Esophagus squamous epithelium (tissue), 5 donors: Measurements from ENCODE around the gene FAM3B. TPM values are rescaled to one million over a fixed set of nuclear protein-coding genes. Genes with fewer than 3 reads are reported as not detected.

Source experiments
- DNase-seq: peaks from one replicate; lab custom pipeline; 2025; lab: John Stamatoyannopoulos, UW
- H3K27ac ChIP-seq, 4 donors: fragments of 200-600 bp; sonication (generic); one replicate each; pipeline ENCODE4 v1.5.1; 2016 to 2019; ENCODE audit warnings: mild to moderate bottlenecking in 1 of 4
- H3K27me3 ChIP-seq, 4 donors: fragments of 200-600 bp; sonication (generic); 1 replicate in 3 of 4; 2 replicates in 1 of 4; pipeline versions ENCODE4 v1.5.1 to v1.6.0; 2017 to 2021; ENCODE audit warnings: antibody characterized with exemption in 1 of 4
- H3K36me3 ChIP-seq, 3 donors: fragments of 200-600 bp; sonication (generic); one replicate each; pipeline ENCODE4 v1.5.1; 2016 to 2019
- H3K4me1 ChIP-seq, 3 donors: fragments of 200-600 bp; sonication (generic); one replicate each; pipeline ENCODE4 v1.5.1; 2017 to 2019
- H3K4me3 ChIP-seq, 4 donors: fragments of 200-600 bp; sonication (generic); 1 replicate in 3 of 4; 2 replicates in 1 of 4; pipeline ENCODE4 v1.5.1; 2016 to 2019; ENCODE audit warnings: mild to moderate bottlenecking in 2 of 4, moderate library complexity in 1 of 4
- H3K9me3 ChIP-seq, 3 donors: fragments of 200-600 bp; sonication (generic); one replicate each; pipeline ENCODE4 v1.5.1; 2016 to 2019
- POLR2A ChIP-seq, 4 donors: fragments of 450-650 bp; IDR thresholded peaks; one replicate each; pipeline ENCODE4 v1.6.1; 2017; ENCODE audit warnings: antibody characterized with exemption in 4 of 4, mild to moderate bottlenecking in 4 of 4, moderate library complexity in 3 of 4
- WGBS, 2 donors: methylation state at CpG; one replicate each; pipeline ENCODE4 v1.1.5; 2018; 5-methylcytosine and 5-hydroxymethylcytosine counted together
- intact Hi-C: fragments of 100-400 bp; cut with DNase I; formaldehyde crosslinking; loops from one replicate; pipeline ENCODE4 v1.15.0; 2022
- total RNA-seq, 4 donors: library from RNA; depleted of rRNA; stranded (reverse); fragments of >200 nt; gene quantifications; one replicate each; pipeline ENCODE4 v1.1.0, GENCODE V29; 2016
- TF ChIP-seq, protein P1 (sequence below), 6 experiments: fragments of 450-650 bp in 4 of 6; fragments of 200-600 bp in 2 of 6; sonication (generic) in 2 of 6; IDR thresholded peaks; one replicate each; pipeline ENCODE4 v1.5.1; 2016 to 2019; ENCODE audit warnings: antibody characterized with exemption in 6 of 6, mild to moderate bottlenecking in 4 of 6, moderate library complexity in 4 of 6
- donor health status: DM: yes; HTN: yes; CAD: no.

The FAM3B gene
- total RNA-seq, 4 donors from 2014 or later = 14.8 to 83.8 (median 38.6) TPM

- Histone ChIP-seq H3K27ac (no peak overlapping the region), H3K4me3 (no peak overlapping the region)
Observed at GRCh38 chr21:41387042-41387819, 70.6 kb downstream of the FAM3B start.

DNA sequence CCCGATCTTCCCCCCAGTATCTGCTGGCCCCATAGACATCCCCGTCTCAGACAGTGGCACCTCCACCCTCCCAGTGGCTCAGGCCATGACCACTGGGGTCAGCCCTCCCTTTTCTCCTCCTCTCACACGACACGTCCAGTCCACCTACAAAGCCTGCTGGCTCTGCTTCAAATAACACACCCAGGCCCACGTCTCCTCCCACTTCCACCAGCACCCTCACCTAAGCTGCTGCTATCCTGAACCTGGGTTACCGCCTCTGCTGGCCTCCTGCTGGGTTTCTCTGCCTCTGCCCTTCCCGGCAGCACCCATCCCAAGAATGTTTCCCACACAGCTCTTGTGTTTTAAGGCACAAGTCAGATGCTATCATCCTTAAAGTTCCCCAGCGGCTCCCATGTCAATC lies 71.2 kb downstream of the FAM3B start:
- Histone ChIP-seq H3K27ac (no peak overlapping the region), H3K9me3 (no peaks in the 10 kb centered on the region), H3K4me1 (no peaks in the 10 kb centered on the region), H3K36me3 (peaks cover 0 to 76% (median 0%) of the 10 kb centered on the region in 3 donors), H3K4me3 (no peak overlapping the region), H3K27me3 (no peaks in the 10 kb centered on the region)
- 70 to 90% methylated on average over 8 of the region's 8 CpGs for WGBS, 2 donors
- intact Hi-C loops = no loop called here
- DNase-seq = no peak
- TF ChIP-seq, protein P1, sequence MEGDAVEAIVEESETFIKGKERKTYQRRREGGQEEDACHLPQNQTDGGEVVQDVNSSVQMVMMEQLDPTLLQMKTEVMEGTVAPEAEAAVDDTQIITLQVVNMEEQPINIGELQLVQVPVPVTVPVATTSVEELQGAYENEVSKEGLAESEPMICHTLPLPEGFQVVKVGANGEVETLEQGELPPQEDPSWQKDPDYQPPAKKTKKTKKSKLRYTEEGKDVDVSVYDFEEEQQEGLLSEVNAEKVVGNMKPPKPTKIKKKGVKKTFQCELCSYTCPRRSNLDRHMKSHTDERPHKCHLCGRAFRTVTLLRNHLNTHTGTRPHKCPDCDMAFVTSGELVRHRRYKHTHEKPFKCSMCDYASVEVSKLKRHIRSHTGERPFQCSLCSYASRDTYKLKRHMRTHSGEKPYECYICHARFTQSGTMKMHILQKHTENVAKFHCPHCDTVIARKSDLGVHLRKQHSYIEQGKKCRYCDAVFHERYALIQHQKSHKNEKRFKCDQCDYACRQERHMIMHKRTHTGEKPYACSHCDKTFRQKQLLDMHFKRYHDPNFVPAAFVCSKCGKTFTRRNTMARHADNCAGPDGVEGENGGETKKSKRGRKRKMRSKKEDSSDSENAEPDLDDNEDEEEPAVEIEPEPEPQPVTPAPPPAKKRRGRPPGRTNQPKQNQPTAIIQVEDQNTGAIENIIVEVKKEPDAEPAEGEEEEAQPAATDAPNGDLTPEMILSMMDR (IDR thresholded peaks at IDR 0.05) = no peak
- TF ChIP-seq POLR2A (IDR thresholded peaks at IDR 0.05) = no peak

More at GRCh38 chr21:41387042-41387819, 70.6 kb downstream of the FAM3B start:
- Histone ChIP-seq H3K27me3 (no peaks in the 10 kb centered on the region), H3K4me1 (no peaks in the 10 kb centered on the region), H3K9me3 (no peaks in the 10 kb centered on the region), H3K36me3 (peaks cover 0 to 82% (median 0%) of the 10 kb centered on the region in 3 donors)
- WGBS, 2 donors = 86 to 88% methylated on average over 14 of the region's 14 CpGs
- intact Hi-C loops = no loop called here
- no peak for DNase-seq
- TF ChIP-seq, protein P1 (IDR thresholded peaks at IDR 0.05) = no peak
- TF ChIP-seq POLR2A (IDR thresholded peaks at IDR 0.05) = no peak

GRCh38 chr21:41388259-41388658 lies 71.7 kb downstream of the FAM3B start:
- no peak overlapping the region for H3K27ac ChIP-seq
- no peak for TF ChIP-seq POLR2A (IDR thresholded peaks at IDR 0.05)
- TF ChIP-seq, protein P1 (IDR thresholded peaks at IDR 0.05) = no peak
- H3K9me3 ChIP-seq = no peaks in the 10 kb centered on the region
- DNase-seq = no peak
- no peaks in the 10 kb centered on the region for H3K27me3 ChIP-seq
- H3K36me3 ChIP-seq = peaks cover 0 to 72% (median 0%) of the 10 kb centered on the region in 3 donors
- no peaks in the 10 kb centered on the region for H3K4me1 ChIP-seq
- H3K4me3 ChIP-seq = no peak overlapping the region
- intact Hi-C loops = no loop called here
- WGBS, 2 donors = 94 to 95% methylated on average over 14 of the region's 14 CpGs

GRCh38 chr21:41390043-41390639 lies 73.5 kb downstream of the FAM3B start:
- no peak overlapping the region for H3K4me3 ChIP-seq
- no peak for DNase-seq
- 86 to 89% methylated on average over 6 to 12 of the region's 17 CpGs for WGBS, 2 donors
- intact Hi-C loops = no loop called here
- no peaks in the 10 kb centered on the region for H3K4me1 ChIP-seq
- H3K27me3 ChIP-seq = no peaks in the 10 kb centered on the region
- H3K27ac ChIP-seq = no peak overlapping the region
- H3K9me3 ChIP-seq = no peaks in the 10 kb centered on the region
- TF ChIP-seq, protein P1 (IDR thresholded peaks at IDR 0.05) = no peak
- TF ChIP-seq POLR2A (IDR thresholded peaks at IDR 0.05) = no peak
- H3K36me3 ChIP-seq = peaks cover 0 to 53% (median 0%) of the 10 kb centered on the region in 3 donors

DNA sequence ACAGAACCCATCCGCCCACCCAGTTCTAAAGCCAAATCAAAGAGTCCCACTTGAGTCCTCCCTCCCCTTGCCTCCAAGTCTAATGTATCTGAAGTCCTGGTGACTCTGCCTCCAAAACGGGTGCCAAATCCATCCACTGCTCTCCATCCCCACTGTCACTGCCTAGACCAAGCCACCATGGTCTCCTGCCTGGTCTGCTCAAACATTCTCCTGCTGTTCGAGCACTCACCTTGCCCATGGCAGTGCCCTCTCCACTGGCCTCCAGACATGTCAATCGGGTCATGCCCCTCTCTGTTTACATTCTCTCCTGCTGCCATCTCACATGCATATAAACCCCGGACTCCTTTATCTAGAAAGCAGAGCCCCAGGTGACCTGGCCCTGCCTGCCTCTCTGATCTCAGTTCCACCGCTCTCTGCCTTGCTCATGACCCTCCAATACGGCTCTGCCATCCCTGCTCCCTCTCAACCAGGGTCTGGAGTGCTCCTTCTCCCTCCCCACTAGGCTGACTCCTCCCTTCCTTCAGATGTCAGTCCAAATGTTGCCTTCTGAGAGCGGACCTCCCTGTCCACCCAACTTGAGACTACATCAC lies 77.4 kb downstream of the FAM3B start:
- H3K27ac ChIP-seq = no peak overlapping the region
- TF ChIP-seq, protein P1 (IDR thresholded peaks at IDR 0.05) = no peak
- TF ChIP-seq POLR2A (IDR thresholded peaks at IDR 0.05) = no peak
- peaks cover 0 to 54% (median 0%) of the 10 kb centered on the region in 3 donors for H3K36me3 ChIP-seq
- no peak for DNase-seq
- intact Hi-C loops = no loop called here
- H3K27me3 ChIP-seq = no peaks in the 10 kb centered on the region
- H3K4me3 ChIP-seq = no peak overlapping the region
- H3K4me1 ChIP-seq = peaks cover 7 to 24% (median 10%) of the 10 kb centered on the region in 3 donors
- no peaks in the 10 kb centered on the region for H3K9me3 ChIP-seq
- 85 to 90% methylated on average over 8 of the region's 8 CpGs for WGBS, 2 donors
